GM18507 (cell line): Measurements from ENCODE around the gene RANBP9.

Experiments used
- DNase-seq: peaks from one replicate; pipeline ENCODE4 v3.0.0; 2011; ENCODE audit warnings: low read depth; ENCODE audit not compliant: insufficient read length; ENCODE audit errors: extremely low spot score
- FAIRE-seq: peaks from 2 replicates; lab custom pipeline; 2011; peaks lifted over from hg19 to GRCh38; lab: Jason Lieb, UNC

RANBP9 gene

GRCh38 chr6:13681305-13682061 lies 30.2 kb downstream of the RANBP9 start:
- FAIRE-seq (peak; percentile 64), DNase-seq (peak; percentile 9)

GRCh38 chr6:13680448-13680968 lies 31.1 kb downstream of the RANBP9 start:
- no peak for DNase-seq
- no peak for FAIRE-seq

GRCh38 chr6:13679996-13680395 lies 31.6 kb downstream of the RANBP9 start:
- DNase-seq (no peak), FAIRE-seq (no peak)

GRCh38 chr6:13678255-13678983 lies 33.2 kb downstream of the RANBP9 start:
- no peak for FAIRE-seq
- DNase-seq, result no peak

GRCh38 chr6:13677878-13678254 lies 33.8 kb downstream of the RANBP9 start:
- FAIRE-seq (no peak), DNase-seq (no peak)

GRCh38 chr6:13676551-13677156 lies 35.0 kb downstream of the RANBP9 start:
- FAIRE-seq (no peak), DNase-seq (no peak)

- DNase-seq (no peak), FAIRE-seq (no peak)
Measured at GRCh38 chr6:13674533-13675190, 37.0 kb downstream of the RANBP9 start.

GRCh38 chr6:13673825-13674444 lies 37.7 kb downstream of the RANBP9 start:
- FAIRE-seq, result no peak
- DNase-seq, result no peak

- no peak for FAIRE-seq
- no peak for DNase-seq
Measured at GRCh38 chr6:13673368-13673767, 38.3 kb downstream of the RANBP9 start.

- no peak for FAIRE-seq
Measured at GRCh38 chr6:13672904-13673303, 38.7 kb downstream of the RANBP9 start.

GRCh38 chr6:13671548-13672127 lies 40.0 kb downstream of the RANBP9 start:
- no peak for FAIRE-seq
- DNase-seq, result no peak

More at GRCh38 chr6:13672904-13673303, 38.7 kb downstream of the RANBP9 start:
- DNase-seq, result no peak

- FAIRE-seq (no peak), DNase-seq (no peak)
Measured at GRCh38 chr6:13669476-13669875, 42.2 kb downstream of the RANBP9 start.

- DNase-seq, result no peak
- FAIRE-seq, result peak; percentile 61
Measured at GRCh38 chr6:13668291-13668928, 43.2 kb downstream of the RANBP9 start.

GRCh38 chr6:13667655-13668054 lies 44.0 kb downstream of the RANBP9 start:
- no peak for DNase-seq
- FAIRE-seq, result no peak

GRCh38 chr6:13666194-13667105 lies 45.2 kb downstream of the RANBP9 start:
- FAIRE-seq (no peak), DNase-seq (no peak)

GRCh38 chr6:13664703-13665352 lies 46.8 kb downstream of the RANBP9 start:
- DNase-seq, result no peak
- no peak for FAIRE-seq

- DNase-seq, result no peak
- no peak for FAIRE-seq
Measured at GRCh38 chr6:13663986-13664385, 47.6 kb downstream of the RANBP9 start.
